Skeletal muscle tissue (tissue), 4 donors: ENCODE results near the gene HOXC13. TPM values are rescaled to one million over a fixed set of nuclear protein-coding genes. Genes with fewer than 3 reads are reported as not detected.
A peak's percentile ranks its signal among the peaks of the same experiment; 100 is the strongest.

ENCODE experiments used
- H3K27ac ChIP-seq: one replicate; pipeline ENCODE4 v1.7.0; 2013; ENCODE audit warnings: mild to moderate bottlenecking, low read depth, low read length, inconsistent platforms
- H3K27me3 ChIP-seq, 3 donors: one replicate each; pipeline ENCODE4 v1.7.0; 2013; ENCODE audit warnings: low read length in 3 of 3; ENCODE audit not compliant: control insufficient read depth in 3 of 3, insufficient read depth in 3 of 3
- H3K36me3 ChIP-seq, 3 donors: one replicate each; pipeline ENCODE4 v1.7.0; 2013; ENCODE audit warnings: low read length in 3 of 3; ENCODE audit not compliant: control insufficient read depth in 3 of 3, insufficient read depth in 3 of 3
- H3K4me1 ChIP-seq, 3 donors: one replicate each; pipeline ENCODE4 v1.7.0; 2013; ENCODE audit warnings: low read length in 3 of 3, mild to moderate bottlenecking in 3 of 3; ENCODE audit not compliant: control insufficient read depth in 3 of 3, insufficient read depth in 3 of 3
- H3K4me3 ChIP-seq, 3 donors: one replicate each; pipeline ENCODE4 v1.7.0; 2013; ENCODE audit warnings: low read length in 3 of 3
- H3K9ac ChIP-seq, 3 donors: one replicate each; pipeline ENCODE4 v1.7.0; 2013; ENCODE audit warnings: low read length in 3 of 3, mild to moderate bottlenecking in 3 of 3, moderate library complexity in 2 of 3, low read depth in 1 of 3
- H3K9me3 ChIP-seq, 3 donors: one replicate each; pipeline ENCODE4 v1.7.0; 2013; ENCODE audit warnings: low read length in 3 of 3; ENCODE audit not compliant: control insufficient read depth in 3 of 3
- total RNA-seq: library from RNA; depleted of rRNA; stranded (reverse); fragments of >200 nt; gene quantifications from one replicate; pipeline ENCODE4 v1.2.3, GENCODE V29; 2014
- donor health status: Osteomylitis.

The HOXC13 gene
- total RNA-seq, 1 donor from 2014 or later = not detected

DNA sequence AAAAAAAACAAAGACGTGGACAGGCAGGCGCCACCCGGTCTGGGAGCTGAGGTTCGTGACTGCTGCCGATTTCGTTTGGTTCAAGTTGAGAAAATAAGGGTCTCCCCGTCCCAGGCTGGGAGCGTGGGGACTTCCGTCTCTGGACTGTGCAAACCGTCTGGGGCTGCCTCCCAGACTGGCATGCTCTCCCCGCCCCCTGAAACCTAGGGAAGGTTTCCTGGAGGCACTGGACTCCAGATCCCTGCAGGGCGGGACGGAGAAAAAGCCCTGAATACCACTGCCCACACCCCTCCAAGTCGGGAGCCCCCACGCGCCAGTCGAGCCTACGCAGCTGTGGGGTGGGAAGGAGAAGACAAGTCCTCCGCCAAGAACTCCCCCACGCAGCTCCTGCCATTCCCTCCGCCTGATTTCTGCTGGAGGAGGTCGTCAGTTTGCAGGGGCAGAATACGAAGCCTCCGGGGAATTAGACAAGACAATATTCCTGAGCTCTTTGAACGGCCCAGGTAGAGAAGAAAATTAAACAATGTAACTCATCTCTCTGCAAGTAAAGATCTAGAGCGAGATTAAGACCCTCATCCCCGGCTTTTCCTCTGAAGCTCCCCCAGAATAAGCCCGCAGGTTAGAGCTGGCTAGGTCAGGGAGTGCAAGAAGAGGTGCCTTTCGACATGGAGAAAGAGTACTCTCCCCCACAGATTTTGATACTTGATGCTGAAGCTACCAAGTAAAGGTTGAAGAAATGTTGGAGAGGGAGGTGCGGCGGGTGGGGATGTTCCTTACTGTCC is 10.4 kb upstream of the HOXC13 start:
- H3K9me3 ChIP-seq = no peaks in the 10 kb centered on the region
- no peaks in the 10 kb centered on the region for H3K4me1 ChIP-seq
- no peak overlapping the region for H3K9ac ChIP-seq
- H3K27ac ChIP-seq = no peak overlapping the region
- H3K36me3 ChIP-seq = no peaks in the 10 kb centered on the region
- H3K4me3 ChIP-seq = no peak overlapping the region
- H3K27me3 ChIP-seq = peaks cover 72 to 79% (median 76%) of the 10 kb centered on the region in 3 donors

DNA sequence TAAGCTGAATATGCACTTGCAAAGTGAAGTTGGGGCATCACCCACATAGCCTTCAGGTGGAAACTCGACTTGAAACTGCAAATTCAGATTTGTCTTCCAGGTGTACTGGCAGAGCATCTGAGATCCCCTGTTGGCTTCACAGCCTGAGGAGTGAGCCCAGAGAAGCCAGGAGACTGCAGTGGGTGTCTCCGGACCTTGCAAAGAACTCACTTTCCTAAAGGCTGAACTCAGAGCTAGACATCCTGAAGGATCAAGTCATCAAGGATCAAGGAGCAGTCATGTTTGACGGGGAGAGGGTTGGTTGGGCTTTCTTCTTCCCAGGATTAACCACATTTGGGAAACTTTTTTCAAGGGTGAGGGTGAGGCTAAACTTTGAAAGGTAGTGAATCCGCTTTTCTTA is 9.1 kb upstream of the HOXC13 start:
- Histone ChIP-seq H3K9ac (no peak overlapping the region), H3K27ac (no peak overlapping the region), H3K36me3 (no peaks in the 10 kb centered on the region), H3K27me3 (peaks cover 80 to 84% (median 83%) of the 10 kb centered on the region in 3 donors), H3K4me1 (no peaks in the 10 kb centered on the region), H3K4me3 (no peak overlapping the region), H3K9me3 (no peaks in the 10 kb centered on the region)

DNA sequence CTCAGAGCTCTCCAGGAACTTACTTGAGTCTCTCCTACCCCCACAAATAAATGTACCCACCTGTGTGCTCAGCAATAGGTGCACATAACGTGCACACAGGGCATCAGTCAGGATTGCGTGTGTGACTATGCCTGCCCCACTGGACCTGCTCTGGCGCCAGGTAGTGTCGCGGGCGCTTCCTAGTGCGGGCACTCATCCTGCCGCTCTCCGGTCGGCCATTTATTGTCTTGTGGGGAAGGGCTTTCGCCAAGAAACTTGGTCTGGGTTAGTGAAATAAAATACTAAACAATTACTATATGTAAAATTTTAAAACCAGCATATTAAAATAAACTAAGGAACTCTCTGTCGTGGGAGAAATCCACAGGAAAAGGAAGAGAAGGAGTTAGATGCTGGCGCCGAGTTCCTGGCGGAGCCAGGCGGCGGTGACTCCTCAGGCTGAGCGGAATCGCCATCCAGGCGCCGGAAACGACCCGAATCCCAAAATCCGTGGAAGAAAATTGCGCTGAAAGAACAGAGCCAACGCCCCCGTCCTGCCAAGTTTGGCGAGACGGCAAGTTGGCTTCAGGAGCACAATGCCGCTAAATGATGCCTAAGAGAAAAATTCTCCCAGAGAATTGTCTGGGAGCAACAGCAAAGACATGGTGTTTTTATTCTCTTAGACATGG is 7.9 kb upstream of the HOXC13 start:
- Histone ChIP-seq H3K9me3 (no peaks in the 10 kb centered on the region), H3K27ac (no peak overlapping the region), H3K36me3 (no peaks in the 10 kb centered on the region), H3K4me3 (no peak overlapping the region), H3K9ac (no peak overlapping the region), H3K27me3 (peaks cover 89 to 91% (median 90%) of the 10 kb centered on the region in 3 donors), H3K4me1 (no peaks in the 10 kb centered on the region)

DNA sequence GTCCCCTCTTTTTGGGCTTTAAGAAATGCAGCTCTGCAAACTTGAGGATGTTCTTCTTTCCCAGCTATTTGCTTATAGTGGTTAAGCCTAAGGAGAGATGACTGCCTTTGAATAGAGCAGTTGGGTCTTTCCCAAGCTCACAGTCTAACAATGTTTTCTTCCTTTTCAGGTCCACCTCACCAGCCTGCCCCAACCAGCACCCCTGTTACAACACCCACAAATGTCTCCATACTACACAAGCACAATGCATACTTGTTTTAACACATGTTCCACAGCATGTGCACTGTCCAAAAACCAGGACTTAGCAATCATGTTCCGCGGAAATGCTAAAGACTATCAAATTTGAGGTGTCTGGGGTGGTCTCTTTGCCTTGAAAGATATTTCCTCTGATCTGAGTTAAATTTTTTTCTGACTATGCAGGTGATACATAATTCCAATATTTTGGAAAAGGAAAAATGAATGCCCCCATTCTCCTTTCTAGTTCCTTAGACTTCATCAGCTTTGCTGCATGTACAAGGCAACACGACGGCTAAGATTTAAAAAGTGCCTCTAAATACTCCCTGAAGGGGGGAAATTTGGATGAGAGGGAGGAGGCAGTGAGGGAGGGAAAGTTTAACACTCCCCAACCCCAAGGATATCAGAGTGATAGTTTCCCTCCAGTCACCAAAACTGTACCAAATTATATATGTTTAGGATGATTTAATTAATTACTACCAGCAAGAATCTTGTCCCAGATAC is 6.6 kb upstream of the HOXC13 start:
- Histone ChIP-seq H3K4me1 (peaks cover 0 to under 1% (median 0%) of the 10 kb centered on the region in 3 donors), H3K9ac (no peak overlapping the region), H3K27me3 (peaks cover 90 to 93% (median 92%) of the 10 kb centered on the region in 3 donors), H3K36me3 (no peaks in the 10 kb centered on the region), H3K4me3 (no peak overlapping the region), H3K9me3 (no peaks in the 10 kb centered on the region), H3K27ac (no peak overlapping the region)

DNA sequence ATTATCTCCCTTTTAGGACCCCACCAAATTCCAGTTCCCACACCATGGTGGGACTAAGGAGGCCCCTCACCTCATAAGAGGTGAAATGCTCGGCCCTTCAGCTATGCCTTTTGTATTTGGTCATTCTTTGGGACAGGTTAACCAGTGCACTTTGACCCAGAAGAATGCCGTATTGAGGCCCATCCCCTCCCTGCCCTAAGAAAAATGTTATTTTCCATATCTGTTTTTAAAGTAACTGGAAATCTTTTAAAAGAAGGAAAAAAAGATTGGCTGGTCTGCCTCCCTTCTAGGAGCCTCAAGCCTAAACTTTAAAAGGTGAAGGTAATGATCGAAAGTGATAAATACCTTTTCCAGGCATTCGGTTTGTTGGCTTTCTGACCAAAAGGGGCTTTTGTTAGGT is 5.7 kb upstream of the HOXC13 start:
- Histone ChIP-seq H3K27me3 (peaks cover 92 to 94% (median 93%) of the 10 kb centered on the region in 3 donors), H3K36me3 (no peaks in the 10 kb centered on the region), H3K4me3 (no peak overlapping the region), H3K9me3 (no peaks in the 10 kb centered on the region), H3K27ac (no peak overlapping the region), H3K9ac (no peak overlapping the region), H3K4me1 (peaks cover 2 to 8% (median 3%) of the 10 kb centered on the region in 3 donors)

DNA sequence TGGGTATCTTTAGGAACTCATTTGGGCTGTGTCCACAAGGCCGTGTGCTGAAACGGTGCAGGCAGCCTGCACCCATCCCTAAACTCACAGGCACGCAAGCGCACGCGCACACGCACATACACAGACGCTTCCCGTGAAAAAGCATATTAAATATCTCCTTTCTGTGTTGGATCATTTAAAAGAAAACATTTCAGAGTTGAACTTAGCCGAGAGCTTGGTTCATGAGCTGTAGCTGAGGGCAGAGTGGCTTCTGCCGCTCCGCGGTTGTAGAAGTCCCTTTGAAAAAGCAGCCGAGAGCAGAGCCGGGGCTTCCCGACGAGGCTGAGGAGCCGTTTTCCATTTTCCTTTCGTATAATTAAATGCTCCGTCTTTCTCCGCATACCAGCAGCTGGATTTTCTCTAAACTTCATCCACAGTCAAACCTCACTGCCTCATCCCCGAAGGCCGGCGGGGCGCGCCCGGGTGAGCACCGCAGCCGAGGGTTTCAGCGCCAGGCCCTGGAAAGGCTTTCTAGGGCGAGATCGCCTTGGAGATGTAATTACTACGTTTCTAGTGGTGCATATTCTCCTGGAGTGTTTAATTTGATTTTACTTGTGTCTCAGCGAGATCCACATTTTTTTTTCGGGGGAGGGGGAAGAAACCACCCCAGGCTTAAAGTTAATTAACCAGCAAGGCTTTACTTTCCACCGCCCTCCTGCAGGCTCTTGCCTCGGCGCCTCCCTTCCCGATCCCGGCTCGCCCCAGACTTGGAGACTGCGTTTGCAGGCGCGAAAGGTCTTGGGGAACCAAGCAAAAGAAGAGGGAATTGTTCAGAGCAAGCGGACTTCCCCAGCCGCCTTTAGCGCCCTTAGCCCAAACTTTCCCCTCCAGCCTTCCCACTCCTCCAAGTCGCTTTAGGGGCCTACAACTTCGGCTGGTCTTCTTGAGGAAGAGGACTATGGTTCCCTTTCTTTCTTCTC is 3.0 kb upstream of the HOXC13 start:
- H3K4me1 ChIP-seq = peaks cover 5 to 14% (median 11%) of the 10 kb centered on the region in 3 donors
- H3K4me3 ChIP-seq = no peak overlapping the region
- no peak overlapping the region for H3K9ac ChIP-seq
- H3K9me3 ChIP-seq = no peaks in the 10 kb centered on the region
- peaks cover 90 to 92% (median 91%) of the 10 kb centered on the region in 3 donors for H3K27me3 ChIP-seq
- H3K27ac ChIP-seq = no peak overlapping the region
- H3K36me3 ChIP-seq = no peaks in the 10 kb centered on the region

DNA sequence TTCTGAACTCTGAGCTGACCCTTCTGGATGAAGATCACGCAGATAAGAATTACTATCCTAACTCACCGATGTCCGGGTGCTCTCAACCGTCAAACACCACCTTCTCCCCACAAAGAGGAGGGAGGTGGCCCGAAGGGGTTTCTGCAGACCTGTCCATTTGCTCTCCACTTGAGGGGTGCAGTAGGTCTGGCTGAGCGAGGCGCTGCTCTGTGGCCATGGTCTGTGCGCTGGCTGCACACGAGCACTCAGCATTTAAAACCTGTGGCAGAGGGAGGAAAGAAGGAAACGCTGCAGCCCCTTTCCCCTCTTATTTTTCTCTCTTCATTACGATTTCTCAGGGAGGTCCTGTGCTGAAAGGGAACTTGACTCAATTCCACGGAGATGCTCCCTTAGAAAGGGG is 1.5 kb upstream of the HOXC13 start:
- Histone ChIP-seq H3K27me3 (peaks cover 89 to 90% (median 90%) of the 10 kb centered on the region in 3 donors), H3K4me3 (no peak overlapping the region), H3K36me3 (no peaks in the 10 kb centered on the region), H3K27ac (no peak overlapping the region), H3K9me3 (no peaks in the 10 kb centered on the region), H3K4me1 (peaks cover 5 to 14% (median 11%) of the 10 kb centered on the region in 3 donors), H3K9ac (no peak overlapping the region)

DNA sequence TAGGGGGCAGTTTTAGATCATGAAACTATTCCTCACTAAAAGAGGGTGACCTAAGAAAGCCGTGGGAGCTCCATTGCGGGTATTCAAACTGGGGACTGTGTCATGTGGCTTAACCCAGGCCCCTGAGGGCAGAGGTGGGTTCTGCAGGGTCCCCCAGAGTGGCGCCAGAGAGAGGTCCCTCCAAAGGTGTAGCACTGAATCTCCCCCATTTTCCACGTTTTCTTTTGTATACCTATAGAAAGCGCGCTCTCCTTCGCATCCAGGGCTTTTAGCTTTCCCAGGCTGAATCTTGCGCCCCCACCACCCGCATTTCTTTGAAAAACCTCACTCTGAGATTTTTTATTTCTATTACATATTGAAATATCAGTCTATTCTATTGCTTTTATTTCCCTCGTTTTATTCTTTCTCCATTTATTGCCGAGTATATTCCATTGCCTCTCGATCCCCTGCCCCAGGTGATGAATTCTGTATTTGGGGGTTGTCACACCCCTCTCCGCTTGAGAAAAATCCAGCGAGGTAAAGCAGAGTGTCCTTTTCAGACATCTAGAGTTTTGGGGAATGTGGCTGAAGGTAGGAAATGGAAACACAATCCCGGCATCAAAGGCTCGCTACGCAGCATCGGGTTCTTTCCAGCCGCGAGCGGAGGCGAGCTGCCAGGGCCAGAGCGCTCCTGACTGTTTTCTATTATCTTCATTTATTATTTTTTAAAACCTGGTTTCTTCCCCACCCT is 870 bp upstream of the HOXC13 start:
- peaks cover 86 to 91% (median 89%) of the 10 kb centered on the region in 3 donors for H3K27me3 ChIP-seq
- H3K4me3 ChIP-seq = peak overlapping the region; percentile 48 to 70 (median 60)
- no peak overlapping the region for H3K27ac ChIP-seq
- no peaks in the 10 kb centered on the region for H3K9me3 ChIP-seq
- no peaks in the 10 kb centered on the region for H3K36me3 ChIP-seq
- H3K4me1 ChIP-seq = peaks cover 5 to 14% (median 11%) of the 10 kb centered on the region in 3 donors
- H3K9ac ChIP-seq = peak overlapping the region in 2 of 3 donors; percentile 38 to 50
